ENCODE data around the gene ABHD4. TPM values are rescaled to one million over a fixed set of nuclear protein-coding genes. Genes with fewer than 3 reads are reported as not detected.

Gene ABHD4
- total and polyA plus RNA-seq, 10 of the 15 experiments (the other 5 are each of a cell fraction or from before 2014, with no cell fraction given) = 5.4 to 28.7 (median 10.8) TPM

- TF ChIP-seq CTCF (IDR thresholded peaks at IDR 0.05 in 2 of 3, conservative IDR thresholded peaks at IDR 0.05 in 1 of 3; ENCODE audit: control insufficient read depth in 2 of 3, extremely low read depth in 1 of 3, insufficient read depth in 1 of 3, low read depth in 3 of 3, low read length in 3 of 3) = no peak
- no peak for TF ChIP-seq TAF1 (IDR thresholded peaks at IDR 0.05; ENCODE audit: borderline replicate concordance, low read depth, low read length)
- no peak for TF ChIP-seq POLR2AphosphoS2 (IDR thresholded peaks at IDR 0.05; ENCODE audit: low read depth, low read length)
- no peak for TF ChIP-seq ZBTB40 (IDR thresholded peaks at IDR 0.05; ENCODE audit: borderline replicate concordance)
- no peak for TF ChIP-seq RCOR1 (conservative IDR thresholded peaks at IDR 0.05; ENCODE audit: low read depth, low read length)
- no peak for TF ChIP-seq ZNF622 (IDR thresholded peaks at IDR 0.05)
- TF ChIP-seq HSF1 (IDR thresholded peaks at IDR 0.05; ENCODE audit: low read depth, low read length) = no peak
- TF ChIP-seq ETV6 (conservative IDR thresholded peaks at IDR 0.05 in 1 of 2, IDR thresholded peaks at IDR 0.05 in 1 of 2; ENCODE audit: borderline replicate concordance in 1 of 2, low read depth in 1 of 2) = peak in 1 of 2 experiments; percentile 10; a peak in 1 of 4 replicates
- TF ChIP-seq IRF5 (IDR thresholded peaks at IDR 0.05; ENCODE audit: borderline replicate concordance) = no peak
- TF ChIP-seq SIN3A (IDR thresholded peaks at IDR 0.05; ENCODE audit: low read depth, low read length) = no peak
- no peak for TF ChIP-seq BCL11A (IDR thresholded peaks at IDR 0.05; ENCODE audit: low read depth, low read length)
- TF ChIP-seq NFXL1 (IDR thresholded peaks at IDR 0.05; ENCODE audit: borderline replicate concordance) = no peak
- TF ChIP-seq MAX (IDR thresholded peaks at IDR 0.05; ENCODE audit: low read depth, low read length) = no peak; the same call in 1 of the 2 replicates
- TF ChIP-seq HDAC2 (IDR thresholded peaks at IDR 0.05) = no peak
- no peak for TF ChIP-seq PKNOX1 (IDR thresholded peaks at IDR 0.05)
Measured at GRCh38 chr14:22555384-22556011, 42.6 kb upstream of the ABHD4 start (continued).
